ENCODE measurements around the gene C10orf90.

The C10orf90 gene

GRCh38 chr10:126687121-126687606, 16.7 kb upstream of the C10orf90 start:
- TF ChIP-seq CTCF (IDR thresholded peaks at IDR 0.05) = no peak
- Histone ChIP-seq H3K27ac (no peak overlapping the region), H3K4me3 (no peak overlapping the region)
- no peak for DNase-seq (ENCODE audit: low spot score)

- Histone ChIP-seq H3K4me3 (no peak overlapping the region), H3K27ac (no peak overlapping the region)
- TF ChIP-seq CTCF (IDR thresholded peaks at IDR 0.05) = no peak
- DNase-seq (ENCODE audit: low spot score) = no peak
These were observed 16.2 kb upstream of the C10orf90 start for GRCh38 chr10:126686719-126687118.

GRCh38 chr10:126686268-126686667, 15.8 kb upstream of the C10orf90 start:
- Histone ChIP-seq H3K4me3 (no peak overlapping the region), H3K27ac (no peak overlapping the region)
- TF ChIP-seq CTCF (IDR thresholded peaks at IDR 0.05) = no peak
- DNase-seq (ENCODE audit: low spot score) = no peak

GRCh38 chr10:126685756-126686155, 15.3 kb upstream of the C10orf90 start:
- H3K4me3 ChIP-seq = no peak overlapping the region
- no peak for DNase-seq (ENCODE audit: low spot score)
- H3K27ac ChIP-seq = no peak overlapping the region
- TF ChIP-seq CTCF (IDR thresholded peaks at IDR 0.05) = no peak

- TF ChIP-seq CTCF (IDR thresholded peaks at IDR 0.05) = no peak
- Histone ChIP-seq H3K27ac (no peak overlapping the region), H3K4me3 (no peak overlapping the region)
- no peak for DNase-seq (ENCODE audit: low spot score)
These were observed 13.8 kb upstream of the C10orf90 start for GRCh38 chr10:126684171-126684745.

- TF ChIP-seq CTCF (IDR thresholded peaks at IDR 0.05) = no peak
- Histone ChIP-seq H3K27ac (no peak overlapping the region), H3K4me3 (no peak overlapping the region)
- no peak for DNase-seq (ENCODE audit: low spot score)
These were observed 13.0 kb upstream of the C10orf90 start for GRCh38 chr10:126683466-126683865.

GRCh38 chr10:126675656-126676438, 5.4 kb upstream of the C10orf90 start:
- DNase-seq (ENCODE audit: low spot score) = no peak
- Histone ChIP-seq H3K27ac (no peak overlapping the region), H3K4me3 (no peak overlapping the region)
- no peak for TF ChIP-seq CTCF (IDR thresholded peaks at IDR 0.05)
